ENCODE results near the gene UPK3BL2.
"Not testable (repeated sequence)": the region's sequence is repeated elsewhere in the genome, so short reads cannot be mapped to it uniquely, and the experiment has no call there.

Gene UPK3BL2

DNA sequence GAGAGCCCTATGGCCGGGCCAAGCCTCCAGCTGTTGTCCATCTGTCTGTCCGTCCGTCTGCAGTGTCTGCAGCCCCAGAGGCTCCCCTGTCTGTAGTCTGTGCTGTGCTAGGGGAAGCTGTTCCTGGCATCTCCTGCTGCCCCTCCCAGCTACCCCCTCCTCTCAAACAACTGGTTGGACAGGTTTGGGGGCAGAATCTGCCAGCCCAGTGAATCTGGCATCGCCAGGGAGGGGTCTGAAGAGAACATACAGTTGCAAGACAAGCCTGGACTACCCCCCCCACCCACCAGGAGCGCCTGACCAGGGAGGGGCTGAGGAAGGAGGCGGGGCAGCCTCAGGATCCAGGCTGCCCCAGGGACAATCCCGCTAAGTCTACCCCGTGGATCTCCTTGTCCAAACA, at the start of gene UPK3BL2:
Gene UPK3BL2 (minus strand): TSS at position 101 of the 400 bp plus-strand sequence. CDS start 60 bp downstream, at position 41.
- not testable (repeated sequence) for DNase-seq

- DNase-seq: not testable (repeated sequence)
Observed at GRCh38 chr7:102592477-102593019, 49.1 kb upstream of the UPK3BL2 start.

DNA sequence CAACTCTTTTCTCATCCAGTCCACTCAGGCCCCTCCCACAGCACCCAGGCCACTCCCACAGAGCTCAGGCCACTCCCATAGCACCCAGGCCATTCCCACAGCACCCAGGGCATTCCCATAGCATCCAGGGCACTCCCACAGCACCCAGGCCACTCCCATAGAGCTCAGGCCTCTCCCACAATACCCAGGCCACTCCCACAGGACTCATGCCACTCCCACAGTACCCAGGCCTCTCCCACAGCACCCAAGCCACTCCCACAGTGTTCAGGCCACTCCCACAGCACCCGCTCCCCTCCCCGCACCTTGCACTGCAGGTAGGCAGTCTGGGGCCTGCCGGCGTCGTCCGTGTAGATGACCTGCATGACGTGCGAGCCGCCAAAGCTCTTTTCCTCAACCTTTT, 46.4 kb upstream of the UPK3BL2 start:
- DNase-seq: not testable (repeated sequence)

DNA sequence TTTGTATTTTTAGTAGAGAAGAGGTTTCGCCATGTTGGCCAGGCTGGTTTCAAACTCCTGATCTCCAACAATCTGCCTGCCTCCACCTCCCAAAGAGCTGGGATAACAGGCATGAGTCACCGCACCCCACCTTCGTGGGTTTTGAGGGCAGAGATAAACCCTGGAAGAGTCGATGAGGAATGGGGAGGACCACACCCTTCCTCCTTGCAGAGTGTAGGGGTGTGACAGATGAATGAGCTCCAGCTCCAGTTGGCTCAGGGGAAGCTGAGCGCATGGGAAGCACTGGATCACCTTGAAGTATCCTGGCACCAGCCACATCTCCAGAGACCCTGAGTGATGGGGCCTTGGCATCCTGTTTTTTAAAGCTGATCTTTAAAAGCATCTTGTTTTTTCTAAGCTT, 40.0 kb upstream of the UPK3BL2 start:
- not testable (repeated sequence) for DNase-seq

- DNase-seq: not testable (repeated sequence)
Observed at GRCh38 chr7:102581722-102582121, 38.2 kb upstream of the UPK3BL2 start.

GRCh38 chr7:102578486-102578885, 35.0 kb upstream of the UPK3BL2 start:
- DNase-seq: not testable (repeated sequence)

- DNase-seq: not testable (repeated sequence)
Observed at GRCh38 chr7:102577315-102578240, 34.1 kb upstream of the UPK3BL2 start.

DNA sequence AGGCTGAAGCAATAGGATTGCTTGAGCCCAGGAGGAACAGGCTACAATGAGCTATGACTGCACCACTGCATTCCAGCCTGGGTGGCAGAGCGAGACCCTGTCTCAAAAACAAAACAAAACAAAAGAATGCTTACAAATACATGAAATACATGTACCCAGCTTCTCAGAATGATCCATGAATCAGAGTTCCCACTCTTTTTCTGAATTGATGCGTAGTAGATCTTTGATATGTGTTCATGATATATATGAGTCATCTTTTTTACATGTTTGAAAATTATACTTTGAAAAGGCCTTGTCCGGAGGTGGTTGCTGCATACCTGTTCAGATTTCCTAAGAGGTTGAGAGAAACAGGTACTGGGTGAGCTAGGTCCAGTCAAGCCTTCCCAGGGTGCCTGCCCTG, 32.9 kb upstream of the UPK3BL2 start:
- DNase-seq: not testable (repeated sequence)

- DNase-seq: not testable (repeated sequence)
Observed at GRCh38 chr7:102574607-102575006, 31.1 kb upstream of the UPK3BL2 start.

DNA sequence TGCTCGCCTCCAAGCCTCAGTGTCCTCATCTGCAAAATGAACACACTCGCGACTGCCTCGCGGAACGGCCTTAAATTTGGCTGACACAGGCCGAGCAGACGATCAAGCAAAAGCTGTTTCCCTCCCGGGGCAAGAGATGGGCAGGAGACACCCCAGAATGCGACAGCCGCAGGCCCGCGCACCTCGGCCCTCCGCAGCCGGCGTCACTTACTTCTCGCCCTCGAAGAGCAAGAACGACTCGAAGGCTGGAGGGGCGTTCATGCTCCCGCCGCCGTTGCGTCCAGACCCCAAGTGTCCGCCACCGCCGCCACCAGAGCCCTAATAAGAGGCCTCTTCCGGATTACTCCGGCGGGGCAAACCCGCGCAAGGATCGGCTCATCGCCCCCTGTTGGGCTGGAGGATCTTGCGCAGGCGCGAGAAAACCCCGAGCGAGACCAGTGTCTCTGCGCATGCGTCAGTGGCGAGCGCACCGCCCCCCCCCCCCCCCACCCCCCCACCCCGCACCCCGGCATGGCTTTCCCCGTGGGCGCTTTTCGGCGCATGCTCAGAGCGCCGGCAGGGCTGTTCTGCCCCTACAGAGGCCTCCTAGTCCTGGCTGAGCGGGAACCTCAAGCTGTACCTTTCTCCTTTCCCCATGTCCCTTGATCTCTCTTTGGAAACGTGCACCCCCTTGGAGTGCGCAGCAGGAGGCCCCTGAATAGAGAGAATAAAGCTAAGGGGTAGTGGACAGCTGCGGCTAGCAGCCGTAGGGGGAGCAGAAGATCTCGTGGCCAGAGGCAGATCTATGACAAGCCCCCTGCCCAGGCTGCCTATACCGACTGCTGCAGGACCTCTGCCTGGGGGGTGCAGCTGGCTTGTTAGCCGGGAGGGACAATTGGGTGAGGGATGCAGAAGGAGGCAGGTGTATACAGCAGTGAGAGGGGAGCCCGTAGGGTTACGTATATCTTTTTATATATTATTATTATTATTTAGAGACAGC, 29.1 kb upstream of the UPK3BL2 start, which contains the start of gene POLR2J3:
Gene POLR2J3 (minus strand): TSS at position 323 of the 979 bp plus-strand sequence. CDS start 62 bp downstream, at position 261.
- not testable (repeated sequence) for DNase-seq

DNA sequence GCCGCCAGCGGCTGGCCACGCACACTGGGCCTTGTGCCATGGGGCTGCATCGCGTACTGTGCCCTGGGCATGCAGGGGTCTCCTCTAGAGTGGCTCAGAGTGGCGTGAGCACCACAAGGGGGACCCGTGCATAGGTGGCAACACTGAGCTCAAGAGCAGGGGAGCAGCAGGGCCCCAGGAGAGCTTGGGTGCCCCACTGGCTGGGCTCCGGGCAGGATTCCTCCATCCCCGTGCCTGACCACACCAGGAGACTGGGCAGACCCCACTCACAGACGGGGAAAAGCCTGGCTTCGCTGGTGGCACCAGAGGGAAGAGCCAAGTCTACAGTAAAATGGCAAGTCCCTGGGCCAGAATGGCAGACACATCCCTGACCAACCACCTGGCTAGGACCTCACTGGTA, 25.1 kb upstream of the UPK3BL2 start:
- not testable (repeated sequence) for DNase-seq

DNA sequence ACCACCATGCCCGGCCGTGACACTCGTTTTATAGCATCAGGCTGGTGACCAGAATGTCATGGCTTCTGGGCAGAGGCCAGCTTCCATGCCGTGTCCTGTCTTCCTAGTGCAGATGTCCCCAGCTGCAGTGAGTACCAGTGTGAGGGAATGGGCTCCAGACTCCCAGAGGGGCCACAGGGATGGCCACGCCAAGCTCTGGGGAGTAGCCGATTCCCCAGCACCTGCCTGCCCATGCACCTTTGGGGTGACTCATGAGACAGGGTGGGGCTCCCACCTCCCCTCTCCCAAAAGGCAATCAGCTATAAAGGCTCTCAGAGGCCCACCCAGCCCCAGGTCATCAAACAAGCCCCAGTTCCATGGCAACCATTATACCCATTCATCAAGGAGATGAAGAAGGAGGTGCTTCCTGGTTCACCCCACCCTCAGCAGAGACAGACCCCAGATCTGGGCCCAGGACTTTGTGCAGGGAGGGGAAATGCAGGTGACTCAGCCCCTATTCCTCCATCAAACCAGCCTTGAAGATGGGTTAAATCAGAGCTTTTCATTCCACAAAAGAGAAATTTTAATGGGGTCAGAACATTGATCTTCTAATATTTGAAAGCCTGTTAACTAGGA, 7.4 kb upstream of the UPK3BL2 start, which contains the start of gene SPDYE2:
Gene SPDYE2 (plus strand): TSS at position 419 of the 615 bp plus-strand sequence. CDS start 2,030 bp downstream, outside the sequence.
- DNase-seq: not testable (repeated sequence)

DNA sequence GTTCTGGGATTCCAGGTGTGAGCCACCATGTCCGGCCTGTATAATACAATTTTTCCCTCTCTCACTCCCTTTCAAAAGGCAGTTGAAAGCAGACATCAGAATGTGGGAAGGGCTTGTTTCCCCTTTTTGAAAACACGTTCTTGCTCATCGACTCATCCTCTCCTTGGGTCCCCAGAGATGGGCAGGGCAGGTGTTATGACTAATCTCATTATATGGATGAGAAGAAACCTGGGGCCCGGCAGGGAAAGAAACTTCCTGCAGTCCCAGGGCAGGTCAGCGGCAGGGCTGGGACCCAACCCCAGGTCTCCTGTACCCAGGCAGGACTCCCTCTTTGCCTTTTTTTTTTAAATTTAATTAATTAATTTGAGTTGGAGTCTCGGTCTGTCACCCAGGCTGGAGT, 2.9 kb upstream of the UPK3BL2 start:
- not testable (repeated sequence) for DNase-seq

GRCh38 chr7:102545288-102545687, 1.8 kb upstream of the UPK3BL2 start:
- not testable (repeated sequence) for DNase-seq

GRCh38 chr7:102544372-102544771, 876 bp upstream of the UPK3BL2 start:
- not testable (repeated sequence) for DNase-seq

- DNase-seq: not testable (repeated sequence)
Observed at GRCh38 chr7:102542771-102543170, 725 bp downstream of the UPK3BL2 start.

DNA sequence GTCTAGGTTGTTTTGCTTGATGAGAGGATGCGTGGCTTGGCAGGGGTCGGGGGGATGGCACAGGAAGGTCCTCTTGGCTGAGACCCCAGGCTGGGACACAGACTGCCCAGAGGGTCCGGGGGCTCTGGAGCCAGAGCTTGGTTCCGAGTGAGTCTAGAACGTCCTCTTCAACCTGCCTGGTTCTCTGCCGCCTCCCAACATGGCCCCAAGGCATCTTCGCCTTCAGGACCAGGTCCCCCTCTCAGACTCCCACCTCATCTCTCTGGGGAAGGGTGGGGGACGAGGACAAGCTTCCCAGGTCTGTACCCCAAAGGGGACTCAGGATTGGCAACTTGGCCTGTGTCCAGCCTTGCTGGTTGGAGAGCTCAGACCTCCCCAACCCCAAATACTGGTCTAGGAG, 1.4 kb downstream of the UPK3BL2 start:
- DNase-seq: not testable (repeated sequence)

DNA sequence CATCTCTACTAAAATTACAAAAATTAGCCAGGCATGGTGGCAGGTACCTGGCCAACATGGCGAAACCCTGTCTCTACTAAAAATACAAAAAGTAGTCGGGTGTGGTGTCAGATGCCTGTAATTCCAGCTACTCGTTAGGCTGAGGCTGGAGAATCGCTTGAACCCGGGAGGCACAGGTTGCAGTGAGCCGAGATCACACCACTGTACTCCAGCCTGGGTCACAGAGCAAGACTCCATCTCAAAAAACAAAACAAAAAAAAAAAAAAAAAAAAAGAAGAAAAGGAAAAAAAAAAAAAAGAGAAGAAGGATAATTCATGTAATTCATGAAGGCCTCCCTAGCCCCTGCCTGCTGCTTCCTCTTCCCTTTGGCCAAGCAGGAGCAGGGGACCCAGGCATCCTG, 2.9 kb downstream of the UPK3BL2 start:
- DNase-seq: not testable (repeated sequence)

GRCh38 chr7:102535062-102535615, 8.4 kb downstream of the UPK3BL2 start:
- not testable (repeated sequence) for DNase-seq

GRCh38 chr7:102532127-102532526, 11.4 kb downstream of the UPK3BL2 start:
- DNase-seq: not testable (repeated sequence)

DNA sequence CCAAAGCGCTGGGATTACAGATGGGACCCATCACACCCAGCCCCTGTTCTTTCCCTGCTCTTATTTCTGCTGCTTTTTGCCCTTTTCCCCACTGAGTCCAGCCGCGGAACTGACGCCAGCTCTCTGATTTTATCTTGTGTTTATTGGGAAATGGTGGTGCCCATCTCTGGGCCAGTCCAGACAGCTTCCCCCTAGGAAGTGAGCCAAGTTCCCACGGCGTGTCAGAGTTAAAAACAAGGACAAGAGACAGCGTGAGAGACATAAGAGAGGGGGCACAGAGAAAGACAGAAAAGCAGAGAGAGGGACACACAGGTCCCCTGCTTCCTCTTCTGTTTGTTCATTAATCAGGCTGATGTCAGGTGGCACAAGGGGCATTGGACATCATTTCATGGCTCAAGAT, 11.9 kb downstream of the UPK3BL2 start:
- DNase-seq: not testable (repeated sequence)

All from SIG-M5 (cell line).